LNCaP clone FGC (cell line): ENCODE measurements around the gene AGBL3.

ENCODE experiments used
- DNase-seq: peaks from one replicate; pipeline ENCODE4 v3.0.0-alpha.2; 2011; ENCODE audit warnings: low read depth
- H3K4me3 ChIP-seq: 2 replicates; pipeline ENCODE4 v1.5.1; 2011; ENCODE audit warnings: mild to moderate bottlenecking, low read depth, low read length, control low read depth
- TF ChIP-seq, protein P1 (sequence below): IDR thresholded peaks from 2 replicates; pipeline ENCODE4 v1.5.1; 2012; ENCODE audit warnings: mild to moderate bottlenecking; ENCODE audit not compliant: control insufficient read depth, insufficient read depth; ENCODE audit errors: extremely low read depth

AGBL3 gene

GRCh38 chr7:135151132-135151531 is 164.8 kb downstream of the AGBL3 start:
- no peak for DNase-seq
- TF ChIP-seq, protein P1, sequence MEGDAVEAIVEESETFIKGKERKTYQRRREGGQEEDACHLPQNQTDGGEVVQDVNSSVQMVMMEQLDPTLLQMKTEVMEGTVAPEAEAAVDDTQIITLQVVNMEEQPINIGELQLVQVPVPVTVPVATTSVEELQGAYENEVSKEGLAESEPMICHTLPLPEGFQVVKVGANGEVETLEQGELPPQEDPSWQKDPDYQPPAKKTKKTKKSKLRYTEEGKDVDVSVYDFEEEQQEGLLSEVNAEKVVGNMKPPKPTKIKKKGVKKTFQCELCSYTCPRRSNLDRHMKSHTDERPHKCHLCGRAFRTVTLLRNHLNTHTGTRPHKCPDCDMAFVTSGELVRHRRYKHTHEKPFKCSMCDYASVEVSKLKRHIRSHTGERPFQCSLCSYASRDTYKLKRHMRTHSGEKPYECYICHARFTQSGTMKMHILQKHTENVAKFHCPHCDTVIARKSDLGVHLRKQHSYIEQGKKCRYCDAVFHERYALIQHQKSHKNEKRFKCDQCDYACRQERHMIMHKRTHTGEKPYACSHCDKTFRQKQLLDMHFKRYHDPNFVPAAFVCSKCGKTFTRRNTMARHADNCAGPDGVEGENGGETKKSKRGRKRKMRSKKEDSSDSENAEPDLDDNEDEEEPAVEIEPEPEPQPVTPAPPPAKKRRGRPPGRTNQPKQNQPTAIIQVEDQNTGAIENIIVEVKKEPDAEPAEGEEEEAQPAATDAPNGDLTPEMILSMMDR = no peak
- H3K4me3 ChIP-seq = no peak overlapping the region

DNA sequence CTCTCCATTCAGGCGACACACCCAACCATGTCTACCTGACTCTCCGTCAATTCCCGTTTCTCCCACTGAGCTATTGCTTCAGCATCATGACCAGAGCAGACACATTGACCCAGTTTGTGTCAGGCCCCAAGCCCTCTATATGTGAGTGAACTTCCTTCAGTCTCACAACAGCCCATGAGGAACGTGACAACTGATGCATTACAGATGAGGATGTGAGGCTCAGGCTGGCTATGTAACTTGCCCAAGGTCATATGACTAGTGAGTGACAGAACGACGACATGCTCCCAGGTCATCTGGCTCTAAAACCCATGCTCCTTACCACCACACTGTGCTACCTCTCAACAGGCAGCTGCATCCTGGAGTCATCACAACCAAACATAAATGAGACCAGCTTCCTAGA is 165.2 kb downstream of the AGBL3 start:
- TF ChIP-seq, protein P1 = no peak
- no peak for DNase-seq
- no peak overlapping the region for H3K4me3 ChIP-seq

- H3K4me3 ChIP-seq = no peak overlapping the region
- TF ChIP-seq, protein P1 = no peak
- no peak for DNase-seq
These were observed 166.1 kb downstream of the AGBL3 start for GRCh38 chr7:135152442-135152841.

GRCh38 chr7:135154734-135155133 is 168.4 kb downstream of the AGBL3 start:
- H3K4me3 ChIP-seq = no peak overlapping the region
- DNase-seq = no peak
- TF ChIP-seq, protein P1 = no peak

DNA sequence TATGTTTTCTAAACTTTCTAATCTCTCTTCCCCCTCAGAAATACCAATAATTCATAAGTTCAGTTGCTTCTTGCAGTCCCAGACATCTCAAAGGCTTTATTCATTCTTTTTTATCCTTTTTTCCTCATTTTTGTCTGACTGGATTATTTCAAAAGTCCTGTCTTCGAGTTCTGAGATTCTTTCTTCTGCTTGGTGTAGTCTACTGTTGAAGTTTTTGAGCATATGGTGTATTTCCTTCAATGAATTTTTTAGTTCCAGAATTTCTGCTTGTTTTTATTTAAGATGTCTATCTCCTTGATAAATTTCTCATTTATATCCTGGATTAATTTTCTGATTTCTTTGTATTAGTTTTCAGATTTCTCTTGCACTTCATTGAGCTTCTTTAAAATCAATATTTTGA is 170.0 kb downstream of the AGBL3 start:
- no peak for DNase-seq
- TF ChIP-seq, protein P1 = no peak
- no peak overlapping the region for H3K4me3 ChIP-seq

- no peak for DNase-seq
- TF ChIP-seq, protein P1 = no peak
- no peak overlapping the region for H3K4me3 ChIP-seq
These were observed 171.9 kb downstream of the AGBL3 start for GRCh38 chr7:135158141-135158655.

DNA sequence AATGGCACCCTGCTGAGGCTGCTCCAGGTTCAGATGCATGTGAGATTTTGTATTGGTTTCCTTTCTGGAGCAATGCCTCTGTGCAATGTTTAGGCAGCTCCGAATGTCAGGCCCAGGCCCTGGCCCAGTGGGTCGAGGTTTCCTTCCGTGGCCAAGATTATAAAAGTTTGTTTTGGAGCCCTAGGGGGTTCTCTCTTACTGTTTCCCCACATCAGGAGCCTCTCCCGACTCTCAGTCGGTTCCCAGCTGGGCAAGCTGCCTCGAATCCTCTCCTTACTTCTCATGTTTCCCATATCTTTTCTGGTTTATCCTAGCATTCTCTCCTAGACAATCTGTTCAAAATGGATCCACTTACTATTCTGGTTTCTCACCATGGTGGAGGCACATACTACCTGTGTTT is 172.6 kb downstream of the AGBL3 start:
- no peak overlapping the region for H3K4me3 ChIP-seq
- no peak for DNase-seq
- TF ChIP-seq, protein P1 = no peak
